ENCODE data around the gene TMCO4. TPM values are rescaled to one million over a fixed set of nuclear protein-coding genes. Genes with fewer than 3 reads are reported as not detected.
A peak's percentile ranks its signal among the peaks of the same experiment; 100 is the strongest.

TMCO4 gene
- total RNA-seq, 4 donors from 2014 or later = 19.0 to 26.6 (median 20.7) TPM

DNA sequence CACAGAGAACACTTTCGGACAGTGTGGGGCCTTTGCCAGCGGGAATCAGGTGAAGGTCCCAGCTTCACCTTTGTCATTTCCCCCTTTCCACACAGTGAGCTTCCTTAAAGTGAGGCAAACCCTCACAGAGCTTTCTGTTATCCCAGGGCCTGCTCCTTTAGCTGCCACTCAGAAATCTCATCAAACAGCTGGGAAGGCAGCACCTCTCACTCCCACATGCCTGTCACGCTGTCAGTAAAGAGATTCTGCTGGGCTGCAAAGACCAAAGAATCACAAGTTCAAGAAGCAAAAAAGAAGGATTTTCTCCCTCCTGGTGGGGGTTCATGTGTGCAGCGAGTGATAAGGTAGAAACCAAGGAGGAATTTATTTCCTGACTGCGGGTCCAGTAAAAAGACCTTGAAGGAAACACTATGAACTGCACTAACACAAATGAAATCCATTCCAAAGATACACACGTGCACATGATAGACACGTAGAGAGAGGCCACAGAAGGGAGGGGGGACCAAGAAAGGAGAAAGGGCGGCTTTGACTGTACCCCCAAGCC lies 91.1 kb downstream of the TMCO4 start:
- no peak for TF ChIP-seq CTCF (IDR thresholded peaks at IDR 0.05)
- ATAC-seq (ENCODE audit: low FRiP score) (no peak), DNase-seq (ENCODE audit: low spot score) (no peak)

GRCh38 chr1:19706136-19706535 lies 93.6 kb downstream of the TMCO4 start:
- DNase-seq (ENCODE audit: low spot score) (no peak), ATAC-seq (ENCODE audit: low FRiP score) (no peak)
- TF ChIP-seq CTCF (IDR thresholded peaks at IDR 0.05) = no peak

GRCh38 chr1:19705464-19705863 lies 94.3 kb downstream of the TMCO4 start:
- no peak for DNase-seq (ENCODE audit: low spot score)
- no peak for ATAC-seq (ENCODE audit: low FRiP score)
- no peak for TF ChIP-seq CTCF (IDR thresholded peaks at IDR 0.05)

GRCh38 chr1:19704247-19705113 lies 95.2 kb downstream of the TMCO4 start:
- ATAC-seq (ENCODE audit: low FRiP score) (peak; percentile 72), DNase-seq (ENCODE audit: low spot score) (peak; percentile 54)
- TF ChIP-seq CTCF (IDR thresholded peaks at IDR 0.05) = peak in 2 of 3 donors; percentile 40 to 48

GRCh38 chr1:19703280-19703679 lies 96.4 kb downstream of the TMCO4 start:
- ATAC-seq (ENCODE audit: low FRiP score) = no peak
- no peak for DNase-seq (ENCODE audit: low spot score)
- no peak for TF ChIP-seq CTCF (IDR thresholded peaks at IDR 0.05)

DNA sequence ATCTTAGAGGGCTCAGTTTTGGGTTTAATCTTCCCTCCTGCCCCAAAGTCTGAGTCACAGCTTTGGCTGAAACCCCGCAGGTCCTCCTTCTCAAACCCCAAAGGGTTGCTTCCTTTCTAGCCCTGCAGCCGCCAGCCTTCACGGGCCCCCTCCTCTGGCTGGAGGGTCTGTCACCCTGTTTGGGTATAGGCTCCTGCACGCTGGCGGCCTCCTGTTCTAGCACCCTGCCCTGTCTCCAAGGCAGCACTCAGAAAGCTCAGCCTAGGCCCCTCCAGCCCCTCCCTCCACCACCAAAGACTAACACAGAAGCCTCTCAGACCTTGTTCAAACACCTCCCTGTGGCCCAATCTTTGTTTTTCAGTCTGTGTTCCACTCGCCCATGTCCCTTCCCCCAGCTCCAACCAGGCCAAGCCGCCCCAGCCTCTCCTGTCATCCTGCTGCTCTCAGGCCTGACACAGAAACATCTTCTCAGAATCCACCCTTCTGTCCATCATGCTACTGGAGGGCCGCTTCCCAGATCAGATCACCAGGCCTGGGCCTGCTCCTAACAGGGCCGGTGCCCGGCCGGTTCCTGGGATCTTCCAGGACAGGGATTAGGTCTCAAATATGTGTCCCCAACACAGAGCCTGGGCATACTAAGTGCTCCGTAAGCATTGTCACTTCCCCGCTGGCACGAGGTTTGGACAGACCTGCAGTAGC lies 99.5 kb downstream of the TMCO4 start:
- ATAC-seq (ENCODE audit: low FRiP score) = no peak
- TF ChIP-seq CTCF (IDR thresholded peaks at IDR 0.05) = no peak

More for the DNA sequence above, 99.5 kb downstream of the TMCO4 start:
- DNase-seq (ENCODE audit: low spot score) = no peak
